ENCODE measurements around the gene DNAH9.

GRCh38 chr17:11805138-11805537 lies 206.9 kb downstream of the DNAH9 start:
- TF ChIP-seq CTCF (IDR thresholded peaks at IDR 0.05) (no peak), POLR2A (IDR thresholded peaks at IDR 0.05) (no peak), EP300 (IDR thresholded peaks at IDR 0.05) (no peak)
